ENCODE results near the gene DLG2. TPM values are rescaled to one million over a fixed set of nuclear protein-coding genes. Genes with fewer than 3 reads are reported as not detected.

The DLG2 gene
- total and polyA plus RNA-seq, 2 of the 8 experiments (the other 6 are each of a cell fraction or from before 2014, with no cell fraction given): 1.7 to 14.3 TPM

GRCh38 chr11:83549984-83550667 lies 2077.0 kb downstream of the DLG2 start:
- H3K18ac ChIP-seq (ENCODE audit: extremely low read depth, low read length): no peak overlapping the region
- no peak overlapping the region for H3K23ac ChIP-seq (ENCODE audit: insufficient read length)
- no peak overlapping the region for H4K91ac ChIP-seq (replicated peaks; ENCODE audit: insufficient read length, low read length)
- H3K79me2 ChIP-seq (ENCODE audit: control insufficient read depth in 1 of 2, insufficient read depth in 2 of 2, low read length in 2 of 2): no peaks in the 10 kb centered on the region
- H3K23me2 ChIP-seq (ENCODE audit: low read depth, low read length): no peaks in the 10 kb centered on the region; the same call in 1 of the 2 replicates
- H2BK15ac ChIP-seq (ENCODE audit: low read length): no peak overlapping the region
- H2BK120ac ChIP-seq (replicated peaks; ENCODE audit: low read depth, low read length): no peak overlapping the region
- H2BK12ac ChIP-seq (ENCODE audit: low read depth, low read length): no peak overlapping the region
- no peaks in the 10 kb centered on the region for H4K20me1 ChIP-seq (replicated peaks in 1 of 2; ENCODE audit: control insufficient read depth in 1 of 2, insufficient read depth in 2 of 2, low read length in 2 of 2)
- H2BK5ac ChIP-seq (ENCODE audit: low read depth, low read length): no peak overlapping the region
- H4K8ac ChIP-seq (ENCODE audit: extremely low read depth, insufficient read depth, low read length): no peak overlapping the region
- no peak overlapping the region for H3K14ac ChIP-seq (ENCODE audit: insufficient read length)
- no peak overlapping the region for H2AK5ac ChIP-seq (ENCODE audit: low read depth, low read length)
- CTCF ChIA-PET (ENCODE audit: partially characterized antibody): interaction anchor here (1.2 to 1.6 kb wide), 3 partner anchors 9 to 270 kb away, joined by 3 to 4 read pairs (median 3); no protein-coding TSS in a partner anchor
- POLR2A ChIA-PET (ENCODE audit: partially characterized antibody): no interaction called here
- no peak overlapping the region for H3K9ac ChIP-seq (replicated peaks in 1 of 4; ENCODE audit: extremely low read depth in 1 of 4, low read depth in 3 of 4, low read length in 3 of 4)
- 94% methylated on average over 5 of the region's 5 CpGs; no CpG with 5 or more reads in 1 of the 2 experiments for WGBS, 2 experiments (ENCODE audit: extremely low coverage in 1 of 2, insufficient coverage in 1 of 2, insufficient read length in 1 of 2, insufficient replicate concordance in 2 of 2, low coverage in 1 of 2, low lambda C conversion rate in 2 of 2, missing lambda C conversion rate in 1 of 2)
- no peaks in the 10 kb centered on the region for H3K36me3 ChIP-seq (ENCODE audit: control insufficient read depth in 2 of 4, insufficient read depth in 4 of 4, low read length in 3 of 4)
- H2BK20ac ChIP-seq (ENCODE audit: low read length): no peak overlapping the region
- H3K4me2 ChIP-seq (ENCODE audit: insufficient read depth in 1 of 2, low read depth in 2 of 2, low read length in 2 of 2): no peak overlapping the region
- no peak overlapping the region for H3K4ac ChIP-seq (replicated peaks; ENCODE audit: insufficient read length, low read depth, low read length)
- H3K56ac ChIP-seq (replicated peaks; ENCODE audit: insufficient read length, low read depth, low read length): no peak overlapping the region
- no peaks in the 10 kb centered on the region for H3K79me1 ChIP-seq (ENCODE audit: low read depth, low read length)
- DNase-seq (ENCODE audit: low read depth in 1 of 2, low spot score in 2 of 2) (no peak), FAIRE-seq (no peak)
- H3K27me3 ChIP-seq (replicated peaks in 1 of 4; ENCODE audit: control insufficient read depth in 3 of 4, extremely low read depth in 1 of 4, insufficient read depth in 3 of 4, low read length in 3 of 4): no peaks in the 10 kb centered on the region
- H3K4me1 ChIP-seq (replicated peaks in 1 of 4; ENCODE audit: control insufficient read depth in 3 of 4, insufficient read depth in 4 of 4, low read length in 3 of 4): peaks cover 0 to 5% (median 0%) of the 10 kb centered on the region in 4 experiments; a peak in 2 of 7 replicates
- H3K27ac ChIP-seq (ENCODE audit: low read depth, low read length): no peak overlapping the region
- H3K9me3 ChIP-seq (ENCODE audit: insufficient read depth in 2 of 2, low read depth in 1 of 2, low read length in 1 of 2): no peaks in the 10 kb centered on the region
- no peak overlapping the region for H2AFZ ChIP-seq (ENCODE audit: low read length)
- H4K5ac ChIP-seq (ENCODE audit: insufficient read length, low read depth, low read length): no peak overlapping the region
- no peak overlapping the region for H3K4me3 ChIP-seq (ENCODE audit: extremely low read depth in 1 of 4, insufficient read depth in 2 of 4, low read depth in 3 of 4, low read length in 4 of 4)
- TF ChIP-seq RNF2 (IDR thresholded peaks at IDR 0.05; ENCODE audit: borderline replicate concordance, low read depth, low read length, missing control alignments, poor library complexity, severe bottlenecking) (no peak), JUND (IDR thresholded peaks at IDR 0.05; ENCODE audit: low read length) (no peak), KDM4A (IDR thresholded peaks at IDR 0.05; ENCODE audit: low read depth, low read length, severe bottlenecking) (no peak), TAF1 (IDR thresholded peaks at IDR 0.05; ENCODE audit: low read depth, low read length) (no peak), ASH2L (IDR thresholded peaks at IDR 0.05; ENCODE audit: low read length) (no peak), HDAC6 (IDR thresholded peaks at IDR 0.05; ENCODE audit: low read depth, low read length) (no peak), HDAC2 (IDR thresholded peaks at IDR 0.05; ENCODE audit: borderline replicate concordance in 1 of 2, low read depth in 2 of 2, low read length in 2 of 2) (no peak), RAD21 (IDR thresholded peaks at IDR 0.05 in 1 of 2, conservative IDR thresholded peaks at IDR 0.05 in 1 of 2; ENCODE audit: low read depth in 2 of 2, low read length in 2 of 2) (no peak), FOSL1 (IDR thresholded peaks at IDR 0.05; ENCODE audit: insufficient read depth, low read depth, low read length) (no peak), MAFK (IDR thresholded peaks at IDR 0.05; ENCODE audit: low read depth, low read length) (no peak), BACH1 (IDR thresholded peaks at IDR 0.05; ENCODE audit: low read length) (no peak), CTBP2 (IDR thresholded peaks at IDR 0.05; ENCODE audit: borderline replicate concordance, insufficient read depth, insufficient read length, low read length) (no peak)
